HG03045 (cell line): Measurements from ENCODE around the gene KMT2E.

Experiments
- ATAC-seq: cut with Tn5 transposase; IDR thresholded peaks from one replicate; pipeline ENCODE4 v1.9.1; 2021; ENCODE audit warnings: mild to moderate bottlenecking, moderate library complexity; ENCODE audit not compliant: unreplicated experiment

Gene KMT2E

DNA sequence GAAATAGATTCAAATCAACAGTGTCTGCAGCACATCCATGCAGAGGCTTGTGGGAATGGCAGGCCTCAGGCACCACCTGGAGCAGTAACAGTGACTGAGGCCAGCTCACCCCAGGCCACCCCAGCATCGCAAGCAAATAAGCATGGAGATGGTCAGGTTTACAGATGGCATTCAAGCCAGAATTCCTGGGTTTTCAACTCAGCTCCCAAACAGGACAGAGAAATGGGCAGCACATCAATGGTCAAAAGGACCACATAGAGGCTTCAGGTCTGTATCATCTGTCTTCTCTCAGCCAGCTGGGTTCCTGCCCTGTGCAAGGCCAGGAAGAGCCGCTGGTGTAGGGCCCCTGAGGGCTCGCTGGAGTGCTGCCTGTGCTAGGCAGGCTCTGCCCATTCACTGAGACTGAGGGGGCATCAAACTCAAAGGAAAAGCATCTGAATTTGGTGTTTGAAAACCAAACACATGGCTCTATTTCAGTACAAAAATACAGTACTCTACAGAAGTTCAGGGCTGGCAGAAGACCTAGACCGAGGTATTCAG is 112.5 kb downstream of the KMT2E start:
- ATAC-seq: no peak

DNA sequence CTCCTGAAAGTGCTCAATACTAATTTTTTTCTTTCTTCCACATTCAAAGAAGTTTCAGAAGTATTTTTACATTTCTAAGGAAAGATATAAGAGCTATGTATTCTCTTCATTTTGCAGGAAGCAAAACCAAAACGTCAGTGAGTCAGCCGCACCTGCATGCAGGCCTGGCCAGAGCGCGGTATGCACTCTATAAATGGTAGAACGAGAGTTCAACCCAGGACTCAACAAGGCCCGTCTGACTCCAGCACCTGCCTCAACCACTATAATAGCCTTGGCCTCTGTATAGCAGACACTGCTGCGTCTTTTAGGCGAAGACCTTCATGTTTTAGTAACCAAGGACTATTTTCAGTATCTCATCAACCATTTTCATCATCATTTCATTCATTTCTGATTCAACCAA is 113.2 kb downstream of the KMT2E start:
- ATAC-seq: no peak

DNA sequence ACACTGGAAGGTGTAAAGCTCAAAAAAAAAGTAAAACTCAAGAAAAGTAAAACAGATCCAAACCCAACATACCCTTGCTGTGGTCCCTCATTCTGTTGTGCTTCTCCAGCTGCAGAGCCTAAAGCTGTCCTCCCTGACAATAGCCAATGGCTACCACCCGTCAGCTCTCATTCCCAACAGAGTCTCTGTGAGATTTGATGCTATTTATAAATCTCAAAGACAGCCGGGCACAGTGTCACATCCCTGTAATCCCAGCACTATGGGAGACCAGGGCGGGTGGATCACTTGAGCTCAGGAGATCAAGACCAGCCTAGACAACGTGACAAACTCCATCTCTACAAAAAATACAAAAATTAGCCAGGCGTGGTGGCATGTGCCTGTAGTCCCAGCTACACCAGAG is 116.0 kb downstream of the KMT2E start:
- ATAC-seq: no peak

DNA sequence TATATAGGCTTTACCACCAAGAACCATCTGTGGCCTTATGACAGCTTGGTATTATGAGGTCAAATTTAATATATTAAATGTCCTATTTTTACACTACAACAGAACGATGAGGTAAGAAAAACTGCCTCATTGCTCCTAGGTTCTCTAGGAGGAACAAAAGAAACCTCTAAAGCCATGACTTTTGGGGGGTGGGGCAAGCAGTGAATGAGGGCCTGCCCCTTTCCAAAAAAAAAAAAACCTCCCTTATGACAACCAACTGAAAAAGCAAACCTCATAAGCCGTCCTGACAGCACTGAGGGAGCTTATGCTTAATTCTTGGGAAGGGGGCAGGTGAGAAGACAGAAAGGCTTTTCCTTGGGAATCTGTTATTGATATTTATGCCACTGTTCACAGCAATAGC is 116.6 kb downstream of the KMT2E start:
- ATAC-seq: no peak

DNA sequence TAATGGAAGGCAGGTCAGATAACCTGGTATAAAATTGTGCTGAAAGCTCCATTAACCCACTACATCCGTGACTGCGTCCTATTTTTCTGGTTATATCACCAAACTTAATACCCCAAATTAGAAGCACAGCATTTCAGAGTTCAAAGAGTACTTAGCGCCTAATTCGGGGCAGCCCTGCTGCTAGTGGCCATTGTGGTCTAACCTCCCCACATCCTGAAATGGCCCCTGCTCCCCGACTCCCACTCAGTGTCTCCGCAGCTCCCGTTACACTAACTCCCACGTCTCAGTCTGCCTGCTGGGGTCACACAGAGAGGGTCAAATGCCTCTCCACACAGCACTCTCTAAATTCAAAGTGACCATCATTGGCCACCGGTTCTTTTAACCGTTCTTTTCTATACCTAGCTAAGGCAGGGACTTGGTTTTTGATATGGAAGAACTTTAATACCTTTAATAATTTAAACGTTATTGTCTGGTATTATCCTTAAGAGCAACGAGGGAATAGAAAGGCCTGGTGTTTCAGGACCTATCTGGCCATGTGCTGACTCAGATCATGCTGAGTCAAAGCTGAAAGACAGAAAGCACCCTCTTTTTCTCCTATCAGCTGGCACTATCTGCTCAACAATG is 117.1 kb downstream of the KMT2E start:
- peak; percentile 61 for ATAC-seq

DNA sequence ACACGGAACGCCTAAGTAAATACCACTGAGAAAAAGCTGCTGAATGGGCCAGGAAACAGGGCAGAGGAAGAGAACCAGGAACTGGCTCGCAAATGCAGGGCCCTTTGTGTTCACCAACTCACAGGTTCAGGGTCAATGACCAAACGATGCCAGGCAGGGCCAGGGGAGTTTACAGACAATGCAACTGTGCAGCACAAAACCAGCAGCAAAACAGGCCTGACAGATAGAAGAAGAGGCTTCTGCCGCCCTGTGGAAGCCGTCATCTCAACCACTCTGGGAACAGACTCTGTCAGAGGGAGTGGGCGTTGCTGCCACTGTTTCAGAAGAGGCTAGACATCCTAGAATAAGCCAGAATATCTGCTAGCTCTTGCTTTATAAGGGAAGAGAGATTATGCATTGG is 117.9 kb downstream of the KMT2E start:
- ATAC-seq: no peak

DNA sequence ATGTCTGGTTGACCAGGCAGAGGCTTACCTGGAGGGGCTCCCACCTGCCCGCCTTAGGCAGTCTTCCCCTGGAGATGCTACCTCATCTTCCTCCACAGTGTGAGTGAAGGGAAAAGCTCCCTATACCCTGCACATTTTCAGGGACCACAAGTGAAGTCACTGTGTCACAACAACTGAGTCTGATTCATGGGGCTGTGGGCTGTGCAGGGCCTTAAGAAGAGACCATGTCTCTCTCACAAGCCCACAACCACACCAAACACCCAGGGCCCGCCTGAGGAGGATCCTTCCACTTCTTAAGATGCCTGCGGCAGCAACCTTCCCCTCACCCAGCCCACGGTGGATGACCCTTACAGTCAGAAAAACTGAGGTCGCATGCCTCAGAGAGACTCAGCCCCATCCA is 118.3 kb downstream of the KMT2E start:
- no peak for ATAC-seq

DNA sequence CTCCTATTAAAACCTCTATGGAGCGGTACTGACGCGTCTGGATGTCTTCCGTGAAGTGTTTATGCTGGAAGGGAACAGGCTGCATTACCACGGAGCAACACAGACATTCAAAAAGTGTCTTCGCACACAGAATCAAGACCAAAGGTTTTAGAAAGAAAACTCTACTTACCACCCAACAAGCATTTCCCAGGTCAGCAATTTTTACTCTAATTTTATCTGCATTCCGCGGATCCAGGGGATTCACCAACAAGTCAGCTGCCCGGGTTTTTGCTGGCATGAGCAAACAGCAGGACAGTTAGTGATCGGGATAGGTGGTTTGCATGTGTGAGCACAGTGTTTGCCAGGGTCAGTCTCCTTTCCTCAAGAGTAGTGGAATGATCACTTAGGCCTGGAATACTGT is 118.8 kb downstream of the KMT2E start:
- no peak for ATAC-seq

DNA sequence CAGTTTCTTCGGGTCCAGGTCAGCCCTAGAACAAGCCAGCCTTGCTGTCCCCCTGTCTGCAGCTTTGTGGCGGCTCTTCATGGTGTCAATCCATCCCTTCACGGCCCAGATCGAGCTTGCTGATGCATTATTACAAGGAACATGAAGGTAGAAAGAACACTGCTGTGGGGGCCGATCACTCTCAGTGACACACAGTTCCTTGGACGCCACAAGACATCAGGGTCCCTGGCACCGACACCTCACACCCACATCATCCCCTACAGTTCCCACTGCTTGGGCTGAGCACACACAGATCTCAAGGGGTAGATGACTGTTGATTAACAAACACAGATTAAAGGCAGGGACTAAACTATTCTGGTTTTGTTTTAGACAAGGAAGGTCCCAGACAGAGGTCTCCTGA is 119.4 kb downstream of the KMT2E start:
- no peak for ATAC-seq

DNA sequence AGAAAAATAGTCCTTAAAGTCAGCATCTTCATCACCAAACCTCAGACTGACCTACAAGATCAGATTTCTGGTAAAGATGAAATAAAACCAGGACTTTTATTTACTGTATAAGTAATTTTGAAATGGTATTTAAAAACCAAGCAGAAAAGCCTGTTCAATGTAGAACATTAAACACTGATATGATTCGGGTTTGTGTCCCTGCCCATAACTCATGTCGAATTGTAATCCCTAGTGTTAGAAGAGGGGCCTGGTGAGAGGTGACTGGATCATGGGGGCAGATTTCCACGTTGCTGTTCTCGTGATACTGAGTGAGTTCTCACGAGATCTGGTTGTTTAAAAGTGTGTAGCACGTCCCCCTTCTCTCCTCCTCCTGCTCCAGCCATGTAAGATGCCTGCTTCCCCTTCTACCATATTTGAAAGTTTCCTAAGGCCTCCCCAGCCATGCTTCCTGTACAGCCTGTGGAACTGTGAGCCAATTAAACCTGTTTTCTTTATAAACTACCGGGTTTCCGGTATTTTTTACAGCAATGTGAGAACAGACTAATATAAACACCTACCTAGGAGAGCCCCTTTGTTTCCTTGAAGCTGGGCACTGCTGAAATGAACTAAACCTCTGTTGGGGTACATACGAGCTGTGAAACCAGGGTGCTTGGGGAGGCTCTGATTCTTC is 120.1 kb downstream of the KMT2E start:
- no peak for ATAC-seq

DNA sequence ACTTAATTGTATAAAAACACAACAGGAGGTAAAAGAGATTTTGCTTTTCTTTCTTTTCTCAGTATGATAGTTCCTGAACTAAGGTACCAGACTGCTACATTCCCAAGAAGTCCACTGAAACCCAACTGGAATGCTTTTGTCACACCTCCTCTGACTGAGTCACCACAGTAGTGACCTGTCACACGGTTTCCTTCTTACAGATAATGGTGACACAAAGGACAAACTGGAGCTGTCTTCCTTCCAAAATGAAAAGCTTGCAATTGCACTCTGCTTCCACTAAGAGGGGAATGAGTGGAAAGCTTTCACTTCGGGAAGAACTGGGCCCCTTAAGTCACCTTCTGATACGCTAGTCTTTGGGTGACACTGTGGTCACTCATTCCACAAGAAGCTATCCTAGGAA is 122.2 kb downstream of the KMT2E start:
- no peak for ATAC-seq

DNA sequence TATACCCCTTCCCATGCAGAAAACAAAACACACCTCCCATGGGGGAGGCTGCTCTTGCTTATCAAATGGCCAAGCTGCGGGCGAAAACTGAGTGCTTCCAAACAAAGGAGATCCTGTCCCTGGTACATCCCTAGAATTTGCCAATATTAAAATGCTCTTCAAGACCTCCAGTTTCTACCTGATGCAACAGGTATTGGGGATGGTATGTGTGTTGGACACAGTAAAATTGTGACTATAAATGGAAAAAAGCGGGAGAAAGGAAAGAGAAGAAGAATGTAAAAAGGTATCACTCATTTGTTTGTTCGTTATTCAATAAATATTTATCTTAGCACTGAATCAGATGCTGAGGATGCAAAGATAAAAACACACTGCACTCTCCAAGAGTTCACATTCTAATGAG is 123.9 kb downstream of the KMT2E start:
- no peak for ATAC-seq

DNA sequence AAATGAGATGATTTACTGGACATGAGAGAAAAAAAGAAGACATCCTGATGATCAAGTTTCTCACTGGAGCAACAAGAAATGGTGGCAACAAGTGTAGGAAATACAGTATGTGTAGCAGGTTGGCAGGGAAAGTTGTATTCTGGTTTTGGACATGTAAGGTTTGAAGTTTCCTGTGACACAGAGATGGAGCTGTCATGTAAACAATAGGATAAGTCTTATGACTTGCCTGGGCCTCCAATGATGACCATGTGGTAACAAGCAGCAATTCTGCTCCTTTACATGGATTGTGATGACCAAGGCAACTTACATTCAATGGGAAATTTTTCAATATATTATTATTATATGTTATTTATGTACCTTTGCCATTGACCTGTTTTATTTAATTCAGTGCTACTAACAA is 125.4 kb downstream of the KMT2E start:
- ATAC-seq: no peak

DNA sequence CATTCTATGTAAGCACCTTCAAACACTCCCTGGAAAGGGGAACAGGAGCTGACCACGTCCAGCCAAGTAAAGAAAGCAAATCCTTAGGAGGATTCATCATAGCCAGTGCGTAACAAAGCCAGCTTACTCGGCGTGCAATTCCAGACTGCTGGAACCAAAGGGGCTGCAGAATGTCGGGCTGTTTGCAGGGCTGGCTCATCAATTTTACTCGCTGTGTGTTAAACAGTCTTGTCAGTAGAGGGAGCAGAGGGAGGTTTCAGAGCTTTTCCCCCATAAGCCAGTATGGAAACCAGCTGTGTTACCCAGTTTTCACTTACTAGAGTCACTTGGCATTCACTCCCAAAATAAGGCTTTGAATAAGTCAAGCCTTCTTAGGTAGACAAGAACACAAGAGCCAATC is 127.1 kb downstream of the KMT2E start:
- no peak for ATAC-seq

DNA sequence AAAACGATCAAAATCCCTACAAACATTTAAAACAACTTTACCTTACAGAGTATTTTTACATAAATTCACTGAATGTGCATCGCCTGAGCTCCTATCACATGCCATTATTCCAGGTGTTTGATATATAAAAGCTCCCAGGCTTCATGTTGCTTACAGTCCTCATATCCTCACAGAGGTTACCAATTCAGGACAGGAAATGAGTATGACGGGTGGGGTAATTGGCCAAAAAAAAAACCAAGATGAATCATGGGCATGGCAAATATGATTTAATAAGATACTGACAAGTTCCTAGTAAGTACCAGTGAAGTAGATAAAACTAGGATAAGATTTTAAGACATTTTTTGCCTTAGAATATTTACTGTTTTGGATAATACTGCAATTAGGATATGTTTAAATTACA is 135.8 kb downstream of the KMT2E start:
- ATAC-seq: no peak

DNA sequence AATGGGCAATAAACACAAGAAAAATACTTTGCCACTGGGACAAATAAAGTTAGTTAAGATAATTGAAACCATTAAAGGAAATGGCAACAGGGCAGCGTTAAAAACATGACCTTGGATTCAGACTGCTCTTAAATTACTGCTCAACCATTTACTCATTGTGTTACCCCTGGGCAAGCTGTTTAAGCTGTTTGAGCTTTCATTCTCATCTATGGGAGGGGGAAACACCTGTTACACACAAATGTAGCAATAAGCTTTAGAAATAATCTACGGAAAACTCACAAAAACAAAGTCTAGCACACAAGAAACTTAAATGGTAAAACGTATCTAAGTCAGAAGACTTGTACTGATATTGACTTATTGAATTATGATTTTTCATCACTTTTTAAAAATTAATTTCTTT is 137.1 kb downstream of the KMT2E start:
- no peak for ATAC-seq

DNA sequence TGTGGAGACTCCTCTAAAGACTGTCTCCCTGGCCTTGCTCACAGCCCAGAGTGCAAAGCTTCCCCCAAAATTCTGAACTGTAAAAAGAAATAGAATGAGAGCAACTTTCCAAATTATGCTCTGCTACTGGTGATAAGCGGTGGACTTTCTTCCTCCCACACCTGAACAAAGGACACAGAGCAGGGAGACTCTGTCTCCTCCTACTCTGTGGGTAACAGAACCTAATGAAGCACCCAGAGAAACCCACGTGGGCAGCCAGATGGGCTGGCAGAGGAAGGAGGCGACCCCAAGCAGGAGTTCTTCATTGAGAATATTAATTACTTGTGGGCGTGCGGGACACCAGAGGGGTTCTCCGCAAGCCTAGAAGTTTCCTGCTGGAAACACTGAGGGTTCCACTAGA is 139.5 kb downstream of the KMT2E start:
- no peak for ATAC-seq

DNA sequence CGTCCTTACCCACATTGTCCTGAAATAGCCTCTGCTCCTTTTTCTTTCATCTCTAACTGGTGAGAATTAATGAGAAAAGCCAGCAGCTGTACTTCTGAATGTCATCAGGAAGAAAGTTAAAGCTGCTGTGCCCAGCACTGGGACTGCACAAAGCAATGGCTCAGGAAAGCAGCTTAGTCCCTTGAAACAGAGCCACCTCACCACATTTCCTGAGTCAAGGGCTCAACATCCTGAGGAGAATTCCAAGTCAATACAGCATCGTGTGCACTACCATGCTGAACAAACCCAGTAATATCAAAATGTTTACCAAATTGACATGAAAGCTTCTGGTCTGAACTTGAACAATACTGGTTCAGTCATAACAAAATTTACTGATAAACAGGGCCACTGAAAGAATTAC is 140.1 kb downstream of the KMT2E start:
- ATAC-seq: no peak

DNA sequence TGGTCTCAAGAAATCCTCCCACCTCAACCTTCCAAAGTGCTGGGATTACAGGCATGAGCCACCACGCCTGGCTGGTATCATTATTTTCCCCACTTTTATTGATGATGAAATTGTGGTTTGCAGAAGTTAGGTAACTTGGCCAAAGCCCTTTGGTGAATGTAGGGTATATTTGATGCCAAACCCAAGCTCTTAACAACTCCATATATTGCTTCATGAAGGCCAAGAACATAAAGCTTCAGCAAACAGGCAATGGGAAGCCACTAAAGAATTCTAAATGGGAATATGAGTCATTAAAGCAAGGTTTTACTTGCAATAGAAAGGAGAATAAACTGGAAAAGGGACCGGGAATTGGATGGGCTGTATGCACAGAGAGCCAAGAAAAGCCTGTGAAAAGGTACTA is 142.7 kb downstream of the KMT2E start:
- ATAC-seq: no peak

DNA sequence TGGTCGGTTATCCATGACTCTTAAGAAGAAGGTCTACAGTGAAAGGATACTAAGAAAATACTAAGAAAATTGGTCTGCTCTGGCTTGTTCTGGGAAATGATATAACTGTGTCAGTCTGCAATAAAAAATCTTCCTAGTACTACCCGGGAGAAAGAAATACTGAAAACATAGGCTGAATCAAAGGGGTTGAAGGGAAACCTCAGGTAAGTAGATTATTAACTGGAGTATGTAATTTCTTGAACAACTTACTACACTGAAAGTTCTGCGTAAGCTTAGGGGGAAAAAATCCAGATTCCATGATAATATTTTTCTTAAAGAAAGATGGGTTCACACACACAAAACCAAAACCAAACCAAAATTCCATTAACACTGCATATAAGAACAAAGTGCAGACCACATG is 143.3 kb downstream of the KMT2E start:
- no peak for ATAC-seq

DNA sequence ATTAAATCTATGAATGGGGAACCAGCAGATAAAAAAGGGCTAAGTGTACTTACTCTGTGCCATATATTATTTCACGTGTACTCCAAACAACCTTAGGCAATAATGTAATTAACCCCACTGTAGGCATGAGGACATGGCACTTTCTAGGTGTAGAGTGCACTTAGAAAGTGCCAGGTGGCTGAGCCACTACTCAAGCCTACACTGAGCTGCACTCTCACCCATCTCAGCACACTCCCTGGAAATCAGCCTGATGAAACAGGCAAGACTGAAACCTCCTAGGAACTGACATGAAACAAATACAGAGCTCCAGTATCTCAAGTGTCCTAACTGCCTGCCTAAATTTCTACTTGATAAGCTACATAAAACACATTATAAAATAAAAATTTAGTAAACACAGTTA is 147.4 kb downstream of the KMT2E start:
- ATAC-seq: no peak
